Activated CD4-positive, CD25-positive, alpha-beta regulatory T cell (primary cell): ENCODE measurements around the gene ENOX1.

Experiments used
- DNase-seq, 4 experiments: peaks; one replicate each; lab custom pipeline; 2025; lab: John Stamatoyannopoulos, UW

ENOX1 gene

GRCh38 chr13:43608400-43609137 is 178.2 kb downstream of the ENOX1 start:
- no peak for DNase-seq

- DNase-seq, result no peak
Observed at GRCh38 chr13:43597599-43597945, 189.2 kb downstream of the ENOX1 start.

DNA sequence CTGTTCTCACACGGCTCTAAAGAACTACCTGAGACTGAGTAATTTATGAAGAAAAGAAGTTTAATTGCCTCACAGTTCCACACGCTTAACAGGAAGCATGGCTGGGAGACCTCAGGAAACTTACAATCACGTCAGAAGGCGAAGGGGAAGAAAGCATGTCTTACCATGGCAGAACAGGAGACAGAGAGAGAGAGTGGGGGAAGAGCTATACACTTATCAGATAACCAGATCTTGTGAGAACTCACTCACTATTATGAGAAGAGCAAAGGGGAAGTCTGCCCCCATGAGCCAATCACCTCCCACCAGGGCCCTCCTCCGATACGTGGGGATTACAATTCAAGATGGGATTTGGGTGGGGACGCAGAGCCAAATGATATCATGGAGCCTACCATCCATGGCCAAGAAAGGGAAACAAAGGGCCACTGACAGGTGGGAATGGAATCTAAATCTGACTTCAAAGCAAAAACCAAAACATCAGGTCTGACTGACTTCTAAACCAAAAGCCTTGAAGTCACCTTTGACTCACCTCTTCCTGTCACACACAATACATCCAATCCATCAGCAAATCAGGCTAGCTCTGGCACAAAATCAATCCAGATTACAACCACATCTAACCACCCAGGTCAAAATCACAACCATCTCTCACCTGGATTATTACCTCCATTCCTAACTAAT is 189.7 kb downstream of the ENOX1 start:
- DNase-seq, result no peak

GRCh38 chr13:43596006-43596405 is 190.8 kb downstream of the ENOX1 start:
- DNase-seq, result no peak

DNA sequence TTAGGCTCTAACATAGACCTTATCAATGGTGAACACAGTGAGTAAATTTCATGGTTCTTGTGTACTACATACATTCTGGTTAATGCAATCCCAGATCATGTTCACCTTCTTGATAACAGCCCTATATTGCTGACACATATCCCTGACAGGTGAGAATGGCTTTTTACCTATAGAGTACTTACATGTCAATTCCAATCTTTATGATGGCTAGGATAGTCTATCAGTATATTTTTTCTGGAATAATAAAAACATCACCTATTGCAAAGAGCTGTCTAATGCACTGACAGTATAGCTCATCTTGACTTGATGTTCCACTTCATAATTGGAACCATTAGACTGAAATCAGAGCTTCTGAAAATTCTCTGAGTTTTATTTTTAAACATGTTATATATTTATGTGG is 199.4 kb downstream of the ENOX1 start:
- no peak for DNase-seq

- no peak for DNase-seq
Observed at GRCh38 chr13:43584751-43585150, 202.0 kb downstream of the ENOX1 start.

GRCh38 chr13:43583321-43583720 is 203.5 kb downstream of the ENOX1 start:
- no peak for DNase-seq

DNA sequence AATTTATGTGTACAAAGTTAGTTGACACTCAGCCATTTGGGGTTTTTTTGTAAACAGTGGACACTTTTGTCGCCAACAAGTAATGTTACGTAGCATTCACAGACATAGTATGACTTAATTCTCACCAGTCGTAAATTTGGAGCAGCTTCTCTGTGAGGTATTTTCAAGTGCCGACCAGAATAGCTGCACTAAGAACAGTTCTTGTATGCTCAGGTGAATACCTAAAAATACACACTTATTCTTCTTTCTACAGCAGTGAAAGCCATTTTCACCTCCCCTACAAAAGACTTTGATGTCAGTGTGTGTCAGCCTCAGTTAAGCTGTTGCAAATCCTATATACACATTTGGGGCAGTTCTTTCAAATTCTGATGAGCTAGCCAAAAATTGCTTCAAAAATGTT is 206.5 kb downstream of the ENOX1 start:
- no peak for DNase-seq

GRCh38 chr13:43579321-43579720 is 207.5 kb downstream of the ENOX1 start:
- DNase-seq, result no peak

DNA sequence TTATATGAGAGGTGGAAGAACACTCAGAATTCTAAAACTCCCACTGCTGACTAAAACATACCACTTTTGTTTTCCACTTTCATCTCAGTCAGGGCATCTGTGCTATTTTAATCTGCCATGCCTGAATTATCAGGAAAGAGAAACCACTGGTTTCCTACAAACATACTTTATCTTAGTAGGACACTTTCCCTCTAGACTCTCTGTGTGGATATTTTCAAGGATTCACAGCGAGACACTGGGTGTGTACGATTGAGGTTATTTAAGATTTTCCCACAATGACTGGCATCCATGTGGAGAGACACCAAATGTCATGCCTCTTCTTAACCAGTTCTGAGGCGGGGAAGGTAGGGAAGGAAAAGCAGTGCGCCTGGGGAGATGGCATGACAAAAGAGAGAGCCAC is 212.2 kb downstream of the ENOX1 start:
- DNase-seq, result no peak

- no peak for DNase-seq
Observed at GRCh38 chr13:43573802-43574514, 212.8 kb downstream of the ENOX1 start.

- DNase-seq, result no peak
Observed at GRCh38 chr13:43573361-43573740, 213.4 kb downstream of the ENOX1 start.

GRCh38 chr13:43572656-43573360 is 214.0 kb downstream of the ENOX1 start:
- no peak for DNase-seq

GRCh38 chr13:43569658-43570057 is 217.1 kb downstream of the ENOX1 start:
- DNase-seq, result no peak

DNA sequence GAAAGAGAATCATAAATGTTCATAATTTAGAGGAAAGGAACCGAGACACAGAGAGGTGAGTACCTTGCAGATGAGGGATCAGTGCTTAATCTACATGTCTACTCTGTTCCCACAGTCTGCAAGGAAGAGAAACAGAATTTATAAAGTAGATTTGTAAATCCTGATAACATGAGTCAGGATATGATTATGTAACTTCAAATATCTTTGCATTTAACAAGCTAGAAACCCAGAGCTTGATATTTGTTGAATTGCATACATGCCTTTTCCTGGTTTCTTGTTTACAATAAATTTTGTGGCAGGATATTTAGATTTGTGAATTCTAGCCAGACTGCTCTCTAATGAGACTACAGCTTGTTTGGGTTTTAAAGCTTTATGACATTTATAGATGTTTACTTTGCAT is 219.2 kb downstream of the ENOX1 start:
- no peak for DNase-seq

DNA sequence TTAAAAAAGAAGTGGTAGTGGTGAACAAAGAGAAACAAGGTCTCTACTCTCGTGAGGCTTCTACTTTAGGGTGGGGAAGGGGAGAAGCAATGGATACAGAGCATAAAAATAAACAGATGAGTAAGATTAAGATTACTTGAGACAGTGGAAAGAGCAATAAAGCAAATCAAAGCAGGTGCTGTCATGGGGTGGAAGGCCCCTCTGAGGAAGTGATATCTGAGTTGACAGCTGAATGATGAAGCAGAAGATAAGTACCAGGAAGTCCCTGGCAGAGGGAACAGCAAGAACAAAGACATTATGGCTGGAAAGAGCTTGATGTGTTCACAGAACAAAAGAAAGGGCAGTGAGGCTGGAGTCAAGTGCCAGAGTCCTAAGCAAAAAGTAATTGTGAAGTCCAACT is 221.8 kb downstream of the ENOX1 start:
- no peak for DNase-seq

GRCh38 chr13:43561081-43561480 is 225.7 kb downstream of the ENOX1 start:
- DNase-seq, result no peak

DNA sequence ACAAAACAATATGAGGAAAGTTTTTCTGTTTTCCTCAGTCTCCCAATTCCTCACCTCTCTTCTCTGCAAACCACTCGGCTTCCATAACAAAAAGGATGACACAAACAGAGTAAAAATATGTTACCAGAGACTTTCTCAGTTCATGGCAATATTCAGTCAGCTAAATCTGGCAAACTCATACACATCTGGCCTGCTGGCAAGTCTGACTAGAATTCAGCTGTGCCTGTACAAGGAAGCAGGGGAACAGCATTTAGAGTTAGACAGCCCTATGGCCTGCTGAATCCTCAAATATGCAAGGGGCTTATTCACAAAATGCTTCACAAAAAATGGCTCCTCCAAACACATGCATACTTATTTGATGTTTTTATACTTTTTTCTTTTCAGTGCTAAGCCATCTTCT is 227.8 kb downstream of the ENOX1 start:
- no peak for DNase-seq

GRCh38 chr13:43558326-43558725 is 228.4 kb downstream of the ENOX1 start:
- DNase-seq, result no peak

GRCh38 chr13:43555667-43556066 is 231.1 kb downstream of the ENOX1 start:
- DNase-seq, result no peak

DNA sequence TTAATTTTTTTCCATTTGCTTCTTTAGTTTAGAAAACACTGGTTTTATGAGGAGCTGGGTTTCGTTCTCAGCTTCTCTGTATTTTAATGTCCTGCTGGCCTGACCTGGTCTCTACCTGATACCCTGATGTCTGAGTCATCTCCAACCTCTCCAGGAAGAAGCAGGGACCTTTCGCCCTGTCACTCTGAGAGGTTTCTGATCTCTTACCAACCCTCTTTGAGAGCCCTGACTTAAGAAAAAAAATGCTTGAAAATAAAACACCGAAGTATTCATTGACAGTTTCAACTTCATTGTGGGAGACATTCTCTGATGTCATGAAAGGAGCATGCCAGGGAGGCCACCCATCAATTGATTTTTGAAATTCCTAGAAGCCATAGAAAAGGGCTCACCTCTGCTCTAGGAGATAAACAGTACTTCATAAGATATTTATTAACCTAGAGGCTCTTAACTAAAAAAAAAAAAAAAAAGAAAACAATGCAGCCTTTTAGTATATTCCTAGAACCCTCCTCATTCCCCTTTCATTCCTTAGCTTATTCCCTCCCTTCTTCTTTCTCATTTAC is 234.8 kb downstream of the ENOX1 start:
- DNase-seq, result no peak

DNA sequence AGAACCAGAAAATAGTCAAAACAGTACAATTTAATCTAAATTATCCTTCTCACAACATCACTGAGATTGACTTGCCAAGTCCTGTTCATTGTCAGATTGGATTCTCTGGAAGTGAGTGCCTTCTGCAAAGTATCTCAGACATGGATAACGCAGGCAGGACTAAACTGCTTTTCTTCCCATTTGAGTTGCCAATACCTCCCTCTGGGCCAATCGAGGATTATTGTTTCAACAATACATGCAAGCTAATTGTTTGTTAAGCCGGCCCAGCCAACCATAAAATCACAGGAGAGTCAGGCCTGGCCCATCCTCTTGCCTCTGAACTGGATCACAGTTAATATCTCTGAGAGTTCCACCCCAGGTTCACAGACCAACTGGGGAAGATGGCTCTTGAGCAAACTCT is 240.0 kb downstream of the ENOX1 start:
- DNase-seq, result no peak
